H9 (cell line): ENCODE measurements around the gene PHTF2. TPM values are rescaled to one million over a fixed set of nuclear protein-coding genes. Genes with fewer than 3 reads are reported as not detected.

Experiments used
- DNase-seq: peaks from one replicate; pipeline ENCODE4 v3.0.0-alpha.2; 2017
- H2AFZ ChIP-seq: one replicate; pipeline ENCODE4 v1.6.1; 2013; ENCODE audit warnings: mild to moderate bottlenecking, low read length, control low read depth, moderate library complexity
- H2AK5ac ChIP-seq: 2 replicates; pipeline ENCODE4 v1.6.1; 2013; ENCODE audit warnings: low read length, control low read depth, mixed read lengths; ENCODE audit not compliant: insufficient read length
- H2BK120ac ChIP-seq: one replicate; pipeline ENCODE4 v1.6.1; 2013; ENCODE audit warnings: low read depth, mild to moderate bottlenecking, low read length, control low read depth, inconsistent platforms; ENCODE audit not compliant: poor library complexity, severe bottlenecking
- H2BK12ac ChIP-seq: 2 replicates; pipeline ENCODE4 v1.6.1; 2013; ENCODE audit warnings: low read length, control low read depth, mixed read lengths, low read depth; ENCODE audit not compliant: insufficient read length
- H2BK15ac ChIP-seq: 2 replicates; pipeline ENCODE4 v1.6.1; 2013; ENCODE audit warnings: low read depth, low read length, control low read depth
- H2BK20ac ChIP-seq: one replicate; pipeline ENCODE4 v1.6.1; 2013; ENCODE audit warnings: low read depth, mild to moderate bottlenecking, low read length, control low read depth, inconsistent platforms; ENCODE audit not compliant: poor library complexity, severe bottlenecking
- H2BK5ac ChIP-seq: 2 replicates; pipeline ENCODE4 v1.6.1; 2013; ENCODE audit warnings: low read length, control low read depth, mixed read lengths; ENCODE audit not compliant: insufficient read length
- H3K14ac ChIP-seq: 2 replicates; pipeline ENCODE4 v1.6.1; 2013; ENCODE audit warnings: low read length, control low read depth; ENCODE audit not compliant: insufficient read depth
- H3K18ac ChIP-seq: 2 replicates; pipeline ENCODE4 v1.6.1; 2013; ENCODE audit warnings: low read depth, mild to moderate bottlenecking, mixed read lengths, low read length, control low read depth; ENCODE audit not compliant: insufficient read length
- H3K23ac ChIP-seq: 2 replicates; pipeline ENCODE4 v1.6.1; 2013; ENCODE audit warnings: low read length, control low read depth, mixed read lengths, low read depth; ENCODE audit not compliant: insufficient read length
- H3K23me2 ChIP-seq: 2 replicates; pipeline ENCODE4 v1.6.1; 2013; ENCODE audit warnings: low read depth, mild to moderate bottlenecking, mixed read lengths, low read length, control low read depth; ENCODE audit not compliant: insufficient read length, poor library complexity, severe bottlenecking
- H3K27ac ChIP-seq: 2 replicates; pipeline ENCODE4 v1.5.1; 2013; ENCODE audit warnings: low read length, control low read depth, mixed read lengths, low read depth; ENCODE audit not compliant: insufficient read length
- H3K27me3 ChIP-seq: 2 replicates; pipeline ENCODE4 v1.6.1; 2013; ENCODE audit warnings: low read length, control low read depth, inconsistent platforms; ENCODE audit not compliant: insufficient read depth
- H3K4ac ChIP-seq: 2 replicates; pipeline ENCODE4 v1.6.1; 2013; ENCODE audit warnings: low read depth, mild to moderate bottlenecking, control low read depth, inconsistent platforms, low read length, moderate library complexity
- H3K4me1 ChIP-seq: 2 replicates; pipeline ENCODE4 v1.6.1; 2013; ENCODE audit warnings: low read length, control low read depth, inconsistent platforms; ENCODE audit not compliant: insufficient read depth
- H3K4me2 ChIP-seq: 2 replicates; pipeline ENCODE4 v1.6.1; 2013; ENCODE audit warnings: low read length, control low read depth, mixed read lengths; ENCODE audit not compliant: insufficient read length, insufficient read depth
- H3K56ac ChIP-seq: 2 replicates; pipeline ENCODE4 v1.6.1; 2013; ENCODE audit warnings: low read depth, mild to moderate bottlenecking, mixed read lengths, low read length, control low read depth; ENCODE audit not compliant: insufficient read length
- H3K79me1 ChIP-seq: 2 replicates; pipeline ENCODE4 v1.6.1; 2013; ENCODE audit warnings: low read depth, mild to moderate bottlenecking, moderate library complexity, low read length, control low read depth, inconsistent platforms; ENCODE audit not compliant: insufficient read depth, poor library complexity, severe bottlenecking
- H3K79me2 ChIP-seq: 2 replicates; pipeline ENCODE4 v1.6.1; 2013; ENCODE audit warnings: low read length, control low read depth, inconsistent platforms; ENCODE audit not compliant: insufficient read depth
- H3K9ac ChIP-seq: 2 replicates; pipeline ENCODE4 v1.6.1; 2013; ENCODE audit warnings: low read length, control low read depth, mixed read lengths; ENCODE audit not compliant: insufficient read length; ENCODE audit errors: extremely low read depth
- H3K9me3 ChIP-seq: one replicate; pipeline ENCODE4 v1.6.1; 2013; ENCODE audit warnings: low read depth, low read length, inconsistent platforms; ENCODE audit not compliant: control insufficient read depth
- H3T11ph ChIP-seq: one replicate; pipeline ENCODE4 v1.6.1; 2013; ENCODE audit warnings: mild to moderate bottlenecking, low read length, control low read depth, inconsistent platforms
- H4K20me1 ChIP-seq: one replicate; pipeline ENCODE4 v1.6.1; 2013; ENCODE audit not compliant: control insufficient read depth, insufficient read length, insufficient read depth
- H4K5ac ChIP-seq: 2 replicates; pipeline ENCODE4 v1.6.1; 2013; ENCODE audit warnings: low read depth, mild to moderate bottlenecking, mixed read lengths, low read length, control low read depth; ENCODE audit not compliant: insufficient read length
- H4K8ac ChIP-seq: replicated peaks from 2 replicates; pipeline ENCODE4 v1.6.1; 2013; ENCODE audit warnings: low read length, control low read depth, mixed read lengths, low read depth; ENCODE audit not compliant: insufficient read length
- H4K91ac ChIP-seq: 2 replicates; pipeline ENCODE4 v1.6.1; 2013; ENCODE audit warnings: low read depth, mild to moderate bottlenecking, moderate library complexity, mixed read lengths, low read length, control low read depth; ENCODE audit not compliant: insufficient read length
- H3K27ac Mint-ChIP-seq, 3 experiments: 2 replicates in 2 of 3; 3 replicates in 1 of 3; pipeline ENCODE4 v1.8.0; 2020 to 2021; ENCODE audit warnings: mixed read lengths in 3 of 3, mild to moderate bottlenecking in 1 of 3, moderate library complexity in 1 of 3
- H3K27me3 Mint-ChIP-seq: 2 replicates; pipeline ENCODE4 v1.8.0; 2021; ENCODE audit warnings: low read depth, mild to moderate bottlenecking, moderate library complexity, mixed read lengths
- H3K36me3 Mint-ChIP-seq, 3 experiments: 2 replicates in 2 of 3; 3 replicates in 1 of 3; pipeline ENCODE4 v1.8.0; 2020 to 2021; ENCODE audit warnings: low read depth in 3 of 3, mixed read lengths in 3 of 3; ENCODE audit not compliant: insufficient read depth in 1 of 3
- H3K4me1 Mint-ChIP-seq, 2 experiments: 2 replicates each; pipeline ENCODE4 v1.8.0; 2020; ENCODE audit warnings: mixed read lengths in 2 of 2
- H3K4me3 Mint-ChIP-seq, 2 experiments: 2 replicates in 1 of 2; 3 replicates in 1 of 2; pipeline ENCODE4 v1.8.0; 2020 to 2021; ENCODE audit warnings: mild to moderate bottlenecking in 2 of 2, mixed read lengths in 2 of 2, moderate library complexity in 1 of 2
- H3K9me3 Mint-ChIP-seq, 2 experiments: 2 replicates in 1 of 2; 3 replicates in 1 of 2; pipeline ENCODE4 v1.8.0; 2020; ENCODE audit warnings: mild to moderate bottlenecking in 2 of 2, mixed read lengths in 2 of 2, moderate library complexity in 1 of 2
- CTCF ChIP-seq: fragments of 200-600 bp; sonication (generic); conservative IDR thresholded peaks from 3 replicates; pipeline ENCODE4 v1.8.0; 2021; ENCODE audit warnings: antibody characterized with exemption, mild to moderate bottlenecking
- WGBS: extraction: QIAGEN DNeasy Blood & Tissue Kit; methylation state at CpG from one replicate; pipeline ENCODE4 v1.1.7; 2013; ENCODE audit warnings: missing lambda C conversion rate, low lambda C conversion rate, mixed read lengths; ENCODE audit not compliant: insufficient read length; ENCODE audit errors: extremely low coverage; 5-methylcytosine and 5-hydroxymethylcytosine counted together
- total RNA-seq: library from RNA; stranded (reverse); gene quantifications from 2 replicates; pipeline ENCODE4 v1.2.1, GENCODE V29; 2021

Gene PHTF2
- total RNA-seq, 1 experiment from 2014 or later: 16.2 TPM

GRCh38 chr7:77837275-77837674, 38.7 kb downstream of the PHTF2 start:
- Histone ChIP-seq H3K79me1 (no peaks in the 10 kb centered on the region), H3K23ac (no peak overlapping the region), H2BK12ac (no peak overlapping the region), H3K56ac (no peak overlapping the region), H3K18ac (no peak overlapping the region), H3K79me2 (no peaks in the 10 kb centered on the region), H2BK15ac (no peak overlapping the region), H3T11ph (no peak overlapping the region), H2BK120ac (no peak overlapping the region), H4K8ac (no peak overlapping the region), H3K27ac (no peak overlapping the region), H3K14ac (no peak overlapping the region), H3K9ac (no peak overlapping the region), H3K4ac (no peak overlapping the region), H3K4me2 (no peak overlapping the region), H2BK5ac (no peak overlapping the region), H3K23me2 (no peaks in the 10 kb centered on the region), H4K5ac (no peak overlapping the region), H4K91ac (no peak overlapping the region), H4K20me1 (no peaks in the 10 kb centered on the region), H2BK20ac (no peak overlapping the region), H3K27me3 (no peaks in the 10 kb centered on the region), H2AFZ (no peak overlapping the region), H2AK5ac (no peak overlapping the region), H3K4me1 (no peaks in the 10 kb centered on the region; the same call in 1 of the 2 replicates), H3K9me3 (no peaks in the 10 kb centered on the region)
- no CpG with 5 or more reads among the region's 2 CpGs for WGBS
- H3K4me3 Mint-ChIP-seq: no peak overlapping the region
- H3K27ac Mint-ChIP-seq: no peak overlapping the region
- TF ChIP-seq CTCF: no peak
- peaks cover 0 to 3% of the 10 kb centered on the region in 2 experiments; a peak in 1 of 5 replicates for H3K9me3 Mint-ChIP-seq
- no peak for DNase-seq
- H3K36me3 Mint-ChIP-seq: peaks cover 0 to 4% (median 2%) of the 10 kb centered on the region in 3 experiments; a peak in 2 of 7 replicates
- peaks cover 0 to 6% of the 10 kb centered on the region in 2 experiments; a peak in 1 of 4 replicates for H3K4me1 Mint-ChIP-seq
- H3K27me3 Mint-ChIP-seq: no peaks in the 10 kb centered on the region
